ENCODE measurements around the gene SIT1. TPM values are rescaled to one million over a fixed set of nuclear protein-coding genes. Genes with fewer than 3 reads are reported as not detected.
"Not testable (repeated sequence)": the region's sequence is repeated elsewhere in the genome, so short reads cannot be mapped to it uniquely, and the experiment has no call there.

SIT1 gene
- polyA plus RNA-seq, 4 donors = 0.32 to 0.46 TPM; not detected in 2

GRCh38 chr9:35639225-35639624, 11.5 kb downstream of the SIT1 start:
- DNase-seq (ENCODE audit: low read depth in 4 of 4, low spot score in 3 of 4) = not testable (repeated sequence)

- not testable (repeated sequence) for DNase-seq (ENCODE audit: low read depth in 4 of 4, low spot score in 3 of 4)
Measured at GRCh38 chr9:35638751-35639150, 12.0 kb downstream of the SIT1 start.

- not testable (repeated sequence) for DNase-seq (ENCODE audit: low read depth in 4 of 4, low spot score in 3 of 4)
Measured at GRCh38 chr9:35637427-35637955, 13.2 kb downstream of the SIT1 start.

- not testable (repeated sequence) for DNase-seq (ENCODE audit: low read depth in 4 of 4, low spot score in 3 of 4)
Measured at GRCh38 chr9:35636877-35637246, 13.9 kb downstream of the SIT1 start.

- DNase-seq (ENCODE audit: low read depth in 4 of 4, low spot score in 3 of 4) = no peak
Measured at GRCh38 chr9:35636135-35636876, 14.4 kb downstream of the SIT1 start.

GRCh38 chr9:35635730-35636129, 15.0 kb downstream of the SIT1 start:
- DNase-seq (ENCODE audit: low read depth in 4 of 4, low spot score in 3 of 4) = no peak

- DNase-seq (ENCODE audit: low read depth in 4 of 4, low spot score in 3 of 4) = no peak
Measured at GRCh38 chr9:35629597-35629996, 21.1 kb downstream of the SIT1 start.

GRCh38 chr9:35628389-35628991, 22.2 kb downstream of the SIT1 start:
- no peak for DNase-seq (ENCODE audit: low read depth in 4 of 4, low spot score in 3 of 4)

GRCh38 chr9:35627575-35627974, 23.2 kb downstream of the SIT1 start:
- DNase-seq (ENCODE audit: low read depth in 4 of 4, low spot score in 3 of 4) = no peak

- no peak for DNase-seq (ENCODE audit: low read depth in 4 of 4, low spot score in 3 of 4)
Measured at GRCh38 chr9:35619800-35620158, 31.0 kb downstream of the SIT1 start.

GRCh38 chr9:35618854-35619799, 31.6 kb downstream of the SIT1 start:
- no peak for DNase-seq (ENCODE audit: low read depth in 4 of 4, low spot score in 3 of 4)

- no peak for DNase-seq (ENCODE audit: low read depth in 4 of 4, low spot score in 3 of 4)
Measured at GRCh38 chr9:35618325-35618727, 32.4 kb downstream of the SIT1 start, which contains the start of gene CD72. CD72 (minus strand) TSS chr9:35618413; CDS start chr9:35618303, 110 bp downstream.

GRCh38 chr9:35617548-35617947, 33.2 kb downstream of the SIT1 start:
- no peak for DNase-seq (ENCODE audit: low read depth in 4 of 4, low spot score in 3 of 4)

GRCh38 chr9:35616681-35617459, 33.9 kb downstream of the SIT1 start:
- no peak for DNase-seq (ENCODE audit: low read depth in 4 of 4, low spot score in 3 of 4)

GRCh38 chr9:35615981-35616680, 34.6 kb downstream of the SIT1 start:
- DNase-seq (ENCODE audit: low read depth in 4 of 4, low spot score in 3 of 4) = no peak

- DNase-seq (ENCODE audit: low read depth in 4 of 4, low spot score in 3 of 4) = no peak
Measured at GRCh38 chr9:35612843-35613242, 37.9 kb downstream of the SIT1 start.

GRCh38 chr9:35612066-35612465, 38.7 kb downstream of the SIT1 start:
- DNase-seq (ENCODE audit: low read depth in 4 of 4, low spot score in 3 of 4) = not testable (repeated sequence)

GRCh38 chr9:35611230-35611797, 39.4 kb downstream of the SIT1 start:
- DNase-seq (ENCODE audit: low read depth in 4 of 4, low spot score in 3 of 4) = no peak

- DNase-seq (ENCODE audit: low read depth in 4 of 4, low spot score in 3 of 4) = no peak
Measured at GRCh38 chr9:35609820-35610163, 40.9 kb downstream of the SIT1 start.

Measured in left renal pelvis (tissue), 4 donors.